Neuronal stem cell (in vitro differentiated cells): ENCODE results near the gene NLRP11.

Experiments
- DNase-seq: peaks from one replicate; pipeline ENCODE4 v3.0.0-alpha.2; 2013; ENCODE audit warnings: low spot score
- H2AFZ ChIP-seq: one replicate; pipeline ENCODE4 v1.6.1; 2013; ENCODE audit warnings: mild to moderate bottlenecking, low read length, inconsistent platforms
- H2AK5ac ChIP-seq: 2 replicates; pipeline ENCODE4 v1.6.1; 2013; ENCODE audit warnings: low read depth, mild to moderate bottlenecking, inconsistent platforms, low read length, moderate library complexity, mixed read lengths
- H2BK120ac ChIP-seq: 2 replicates; pipeline ENCODE4 v1.6.1; 2013; ENCODE audit warnings: low read depth, mild to moderate bottlenecking, inconsistent platforms, low read length, moderate library complexity, mixed read lengths
- H2BK12ac ChIP-seq: one replicate; pipeline ENCODE4 v1.6.1; 2013; ENCODE audit warnings: low read length, inconsistent platforms
- H2BK15ac ChIP-seq: 2 replicates; pipeline ENCODE4 v1.6.1; 2013; ENCODE audit warnings: mild to moderate bottlenecking, low read length, inconsistent platforms, mixed read lengths
- H2BK5ac ChIP-seq: one replicate; pipeline ENCODE4 v1.6.1; 2013; ENCODE audit warnings: inconsistent platforms, mild to moderate bottlenecking, low read length, moderate library complexity
- H3K14ac ChIP-seq: one replicate; pipeline ENCODE4 v1.6.1; 2013; ENCODE audit warnings: low read length, inconsistent platforms
- H3K18ac ChIP-seq: 2 replicates; pipeline ENCODE4 v1.6.1; 2013; ENCODE audit warnings: low read length, inconsistent platforms
- H3K23ac ChIP-seq: 2 replicates; pipeline ENCODE4 v1.6.1; 2013; ENCODE audit warnings: low read depth, mild to moderate bottlenecking, mixed read lengths, low read length, inconsistent platforms; ENCODE audit not compliant: poor library complexity
- H3K27ac ChIP-seq: replicated peaks from 3 replicates; pipeline ENCODE4 v1.5.1; 2013; ENCODE audit warnings: low read length, inconsistent platforms
- H3K27me3 ChIP-seq, 3 experiments: 2 replicates each; pipeline ENCODE4 v1.6.1; 2013; ENCODE audit warnings: low read length in 3 of 3, mild to moderate bottlenecking in 2 of 3, inconsistent platforms in 1 of 3, low read depth in 1 of 3, mixed read lengths in 1 of 3, moderate library complexity in 1 of 3; ENCODE audit not compliant: control insufficient read depth in 3 of 3, insufficient read depth in 3 of 3
- H3K36me3 ChIP-seq, 2 donors: replicated peaks in 1 of 2; 2 replicates each; pipeline ENCODE4 v1.6.1; 2013; ENCODE audit warnings: low read length in 2 of 2; ENCODE audit not compliant: control insufficient read depth in 2 of 2, insufficient read depth in 2 of 2
- H3K4ac ChIP-seq: 2 replicates; pipeline ENCODE4 v1.6.1; 2013; ENCODE audit warnings: inconsistent platforms, mild to moderate bottlenecking, low read length, moderate library complexity
- H3K4me1 ChIP-seq, 2 donors: 1 replicate in 1 of 2; 2 replicates in 1 of 2; pipeline ENCODE4 v1.6.1; 2013; ENCODE audit warnings: low read length in 2 of 2, low read depth in 1 of 2; ENCODE audit not compliant: control insufficient read depth in 2 of 2, insufficient read depth in 1 of 2
- H3K4me2 ChIP-seq: one replicate; pipeline ENCODE4 v1.6.1; 2013; ENCODE audit warnings: mild to moderate bottlenecking, low read length, inconsistent platforms; ENCODE audit not compliant: insufficient read depth, poor library complexity, severe bottlenecking
- H3K4me3 ChIP-seq, 2 donors: 2 replicates each; pipeline ENCODE4 v1.5.1; 2013; ENCODE audit warnings: low read length in 2 of 2, mild to moderate bottlenecking in 2 of 2, inconsistent platforms in 1 of 2, moderate library complexity in 1 of 2
- H3K79me1 ChIP-seq: one replicate; pipeline ENCODE4 v1.6.1; 2013; ENCODE audit warnings: low read depth, mild to moderate bottlenecking, inconsistent platforms, low read length, moderate library complexity
- H3K9ac ChIP-seq: one replicate; pipeline ENCODE4 v1.6.1; 2013; ENCODE audit warnings: mild to moderate bottlenecking, low read depth, low read length, inconsistent platforms; ENCODE audit not compliant: poor library complexity
- H3K9me3 ChIP-seq, 2 donors: replicated peaks in 1 of 2; 2 replicates each; pipeline versions ENCODE3 to v1.6.1; 2013; ENCODE audit warnings: low read length in 2 of 2, mild to moderate bottlenecking in 2 of 2, inconsistent platforms in 1 of 2, low read depth in 1 of 2, mixed read lengths in 1 of 2, moderate library complexity in 1 of 2; ENCODE audit not compliant: control insufficient read depth in 2 of 2, insufficient read depth in 1 of 2
- H4K8ac ChIP-seq: one replicate; pipeline ENCODE4 v1.6.1; 2013; ENCODE audit warnings: low read depth, mild to moderate bottlenecking, inconsistent platforms, low read length, moderate library complexity
- H4K91ac ChIP-seq: one replicate; pipeline ENCODE4 v1.6.1; 2013; ENCODE audit warnings: low read length, low read depth, mild to moderate bottlenecking, inconsistent platforms; ENCODE audit not compliant: poor library complexity
- WGBS, 2 donors: extraction: QIAGEN DNeasy Blood & Tissue Kit; methylation state at CpG; one replicate each; pipeline ENCODE4 v1.1.7; 2013; ENCODE audit warnings: missing lambda C conversion rate in 2 of 2, mixed read lengths in 1 of 2; ENCODE audit not compliant: insufficient read length in 2 of 2, insufficient replicate concordance in 1 of 2; ENCODE audit errors: extremely low coverage in 2 of 2; 5-methylcytosine and 5-hydroxymethylcytosine counted together

Gene NLRP11

DNA sequence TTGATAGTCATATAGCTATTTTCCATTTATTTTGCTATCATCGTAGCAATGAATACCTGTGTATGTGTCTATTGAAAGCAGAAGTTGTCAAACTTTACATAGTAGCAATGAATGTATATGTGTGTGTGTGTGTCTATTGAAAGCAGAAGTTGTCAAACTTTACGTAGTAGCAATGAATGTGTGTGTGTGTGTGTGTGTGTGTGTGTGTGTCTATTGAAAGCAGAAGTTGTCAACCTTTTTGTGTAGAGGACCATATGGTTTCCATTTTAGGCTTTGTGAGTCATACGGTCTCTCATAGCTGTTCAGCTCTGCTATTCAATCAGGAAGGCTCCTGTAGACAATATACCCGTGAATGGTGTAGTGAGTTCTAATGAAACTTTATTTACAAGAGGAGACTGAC, 25.4 kb upstream of the NLRP11 start:
- H2AK5ac ChIP-seq = no peak overlapping the region
- no peak overlapping the region for H3K4me2 ChIP-seq
- H3K36me3 ChIP-seq = no peaks in the 10 kb centered on the region
- H3K79me1 ChIP-seq = no peaks in the 10 kb centered on the region
- H3K18ac ChIP-seq = no peak overlapping the region
- no peaks in the 10 kb centered on the region for H3K4me1 ChIP-seq
- no peak overlapping the region for H4K91ac ChIP-seq
- H3K4me3 ChIP-seq = no peak overlapping the region
- no peak overlapping the region for H2AFZ ChIP-seq
- H3K4ac ChIP-seq = no peak overlapping the region
- no peak overlapping the region for H2BK5ac ChIP-seq
- H2BK120ac ChIP-seq = no peak overlapping the region
- DNase-seq = no peak
- H3K27me3 ChIP-seq = peaks cover 0 to 7% (median 0%) of the 10 kb centered on the region in 3 experiments
- no peak overlapping the region for H3K23ac ChIP-seq
- H3K14ac ChIP-seq = no peak overlapping the region
- H2BK12ac ChIP-seq = no peak overlapping the region
- no CpG with 5 or more reads among the region's 4 CpGs for WGBS, 2 donors
- no peak overlapping the region for H2BK15ac ChIP-seq
- H3K9me3 ChIP-seq = peaks cover 0 to 41% of the 10 kb centered on the region in 2 donors
- H3K9ac ChIP-seq = no peak overlapping the region
- H4K8ac ChIP-seq = no peak overlapping the region
- H3K27ac ChIP-seq = no peak overlapping the region

DNA sequence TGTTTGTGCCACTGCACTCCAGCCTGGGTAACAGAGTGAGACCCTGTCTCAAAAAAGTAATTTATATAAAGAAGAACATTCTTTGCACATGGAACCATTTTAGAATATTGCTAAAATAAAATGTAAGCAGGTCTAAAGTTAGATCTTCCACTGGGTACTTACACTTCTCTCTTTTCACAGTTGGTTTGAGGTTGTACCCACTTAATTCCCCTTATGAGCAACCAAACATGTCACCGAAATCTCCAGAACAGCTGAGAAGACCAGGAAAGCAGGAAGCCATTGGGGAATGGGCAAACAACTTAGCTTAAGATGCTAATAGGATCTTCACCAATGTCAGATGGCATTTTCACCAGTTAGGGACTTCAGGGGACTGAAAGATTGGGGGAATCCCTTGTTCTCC, 23.4 kb upstream of the NLRP11 start:
- H3K4ac ChIP-seq = no peak overlapping the region
- H3K4me1 ChIP-seq = no peaks in the 10 kb centered on the region
- no peak overlapping the region for H2BK12ac ChIP-seq
- H2AK5ac ChIP-seq = no peak overlapping the region
- H3K79me1 ChIP-seq = no peaks in the 10 kb centered on the region
- no peak for DNase-seq
- no peak overlapping the region for H3K4me3 ChIP-seq
- H3K27me3 ChIP-seq = peaks cover 0 to 7% (median 0%) of the 10 kb centered on the region in 3 experiments
- H2BK120ac ChIP-seq = no peak overlapping the region
- no peak overlapping the region for H4K91ac ChIP-seq
- H2AFZ ChIP-seq = no peak overlapping the region
- H2BK5ac ChIP-seq = no peak overlapping the region
- no peaks in the 10 kb centered on the region for H3K36me3 ChIP-seq
- H4K8ac ChIP-seq = no peak overlapping the region
- WGBS, 2 donors = no CpG with 5 or more reads among the region's 1 CpG
- no peak overlapping the region for H3K4me2 ChIP-seq
- no peak overlapping the region for H3K9ac ChIP-seq
- no peak overlapping the region for H3K23ac ChIP-seq
- H3K27ac ChIP-seq = no peak overlapping the region
- no peak overlapping the region for H3K14ac ChIP-seq
- no peak overlapping the region for H2BK15ac ChIP-seq
- no peak overlapping the region for H3K18ac ChIP-seq
- peaks cover 0 to 29% of the 10 kb centered on the region in 2 donors for H3K9me3 ChIP-seq

DNA sequence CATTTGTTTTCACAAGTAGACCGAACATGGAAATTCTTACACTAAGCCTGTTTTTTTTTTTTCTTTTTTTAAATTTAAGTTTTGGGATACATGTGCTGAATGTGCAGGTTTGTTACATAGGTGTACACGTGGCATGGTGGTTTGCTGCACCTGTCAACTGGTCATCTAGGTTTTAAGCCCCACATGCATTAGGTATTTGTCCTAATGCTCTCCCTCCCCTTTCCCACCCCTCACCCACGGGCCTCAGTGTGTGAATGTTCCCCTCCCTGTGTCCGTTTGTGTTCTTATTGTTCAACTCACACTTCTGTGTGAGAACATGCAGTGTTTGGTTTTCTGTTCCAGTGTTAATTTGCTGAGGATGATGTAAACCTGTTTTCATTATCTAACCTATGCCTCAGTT, 7.1 kb upstream of the NLRP11 start:
- Histone ChIP-seq H2AK5ac (no peak overlapping the region), H3K4ac (no peak overlapping the region), H3K9ac (no peak overlapping the region), H2AFZ (no peak overlapping the region), H3K4me1 (no peaks in the 10 kb centered on the region), H2BK5ac (no peak overlapping the region), H3K18ac (no peak overlapping the region), H3K79me1 (no peaks in the 10 kb centered on the region), H3K9me3 (peaks cover 0 to 12% of the 10 kb centered on the region in 2 donors), H3K23ac (no peak overlapping the region), H2BK12ac (no peak overlapping the region), H2BK15ac (no peak overlapping the region), H4K91ac (no peak overlapping the region), H4K8ac (no peak overlapping the region), H2BK120ac (no peak overlapping the region), H3K27ac (no peak overlapping the region), H3K4me2 (no peak overlapping the region), H3K14ac (no peak overlapping the region), H3K27me3 (no peaks in the 10 kb centered on the region), H3K4me3 (no peak overlapping the region), H3K36me3 (no peaks in the 10 kb centered on the region)
- no CpG with 5 or more reads among the region's 4 CpGs for WGBS, 2 donors
- DNase-seq = no peak

DNA sequence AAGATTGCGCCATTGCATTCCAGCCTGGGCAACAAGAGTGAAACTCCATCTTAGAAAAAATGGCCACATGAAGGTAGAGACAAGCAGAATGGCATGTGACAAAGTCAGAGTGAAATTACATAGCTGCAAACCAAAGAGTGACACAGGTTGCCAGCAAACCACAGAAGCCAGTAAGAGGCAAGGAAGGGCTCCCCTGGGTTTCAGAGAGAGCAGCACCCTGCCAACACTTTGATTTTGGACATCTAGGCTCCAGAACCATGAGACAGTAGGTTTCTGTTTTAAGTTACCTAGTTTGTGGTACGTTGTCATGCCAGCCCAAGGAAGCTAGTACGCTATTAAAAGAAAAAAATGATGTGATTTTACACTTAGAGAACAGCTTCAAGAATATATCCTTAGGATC, 6.5 kb upstream of the NLRP11 start:
- no peak overlapping the region for H3K4me2 ChIP-seq
- no peaks in the 10 kb centered on the region for H3K27me3 ChIP-seq
- H3K18ac ChIP-seq = no peak overlapping the region
- H2BK120ac ChIP-seq = no peak overlapping the region
- H3K36me3 ChIP-seq = no peaks in the 10 kb centered on the region
- H3K9me3 ChIP-seq = peaks cover 0 to 12% of the 10 kb centered on the region in 2 donors
- H3K79me1 ChIP-seq = no peaks in the 10 kb centered on the region
- no peak overlapping the region for H3K23ac ChIP-seq
- H2BK5ac ChIP-seq = no peak overlapping the region
- no peak overlapping the region for H3K4me3 ChIP-seq
- no peaks in the 10 kb centered on the region for H3K4me1 ChIP-seq
- no peak for DNase-seq
- H2AFZ ChIP-seq = no peak overlapping the region
- no peak overlapping the region for H3K4ac ChIP-seq
- no peak overlapping the region for H2BK15ac ChIP-seq
- no peak overlapping the region for H4K8ac ChIP-seq
- no peak overlapping the region for H4K91ac ChIP-seq
- H2AK5ac ChIP-seq = no peak overlapping the region
- no peak overlapping the region for H2BK12ac ChIP-seq
- no peak overlapping the region for H3K9ac ChIP-seq
- H3K14ac ChIP-seq = no peak overlapping the region
- no CpG with 5 or more reads among the region's 3 CpGs for WGBS, 2 donors
- H3K27ac ChIP-seq = no peak overlapping the region
